IPS-NIHi7 (cell line): ENCODE results near the gene RORC.

Experiments used
- DNase-seq: peaks from one replicate; pipeline ENCODE4 v3.0.0; 2012; ENCODE audit warnings: mixed read lengths; ENCODE audit errors: extremely low spot score

Gene RORC

DNA sequence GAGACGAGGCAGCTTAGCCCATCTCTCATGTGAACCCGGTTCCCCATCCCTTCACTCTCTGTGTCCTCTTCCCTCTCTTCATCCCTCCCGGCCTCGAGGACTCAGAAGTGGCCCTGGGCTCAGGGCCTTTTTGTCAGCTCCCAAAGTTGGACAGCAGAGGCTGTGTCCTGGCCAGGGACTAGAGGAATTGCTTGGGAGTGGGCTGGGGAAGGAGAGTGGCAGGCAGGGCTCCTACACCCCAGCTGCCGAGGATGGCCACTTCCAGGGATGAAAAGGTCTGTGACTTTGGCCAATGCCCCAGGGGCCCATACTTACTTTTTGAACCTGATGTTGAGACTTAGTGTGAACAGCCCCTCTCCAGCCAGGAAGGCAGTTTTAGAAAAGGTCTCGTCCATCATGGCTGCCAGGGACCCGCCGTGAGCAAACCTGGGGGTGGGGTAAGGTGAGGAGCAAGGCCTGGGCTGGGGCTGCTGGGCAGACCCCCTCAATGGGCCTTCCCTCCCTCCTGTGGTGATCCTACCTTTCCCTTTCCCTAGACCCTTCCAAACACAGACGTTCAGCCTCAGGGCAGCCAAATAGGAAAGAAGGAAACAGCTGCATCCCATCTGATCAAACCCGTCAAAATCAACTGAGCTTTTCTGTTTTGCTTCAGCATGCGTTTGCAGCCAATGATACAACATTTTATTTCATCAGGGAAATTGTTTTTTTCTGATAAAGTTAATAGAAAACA, 16.4 kb upstream of the RORC start:
- no peak for DNase-seq

DNA sequence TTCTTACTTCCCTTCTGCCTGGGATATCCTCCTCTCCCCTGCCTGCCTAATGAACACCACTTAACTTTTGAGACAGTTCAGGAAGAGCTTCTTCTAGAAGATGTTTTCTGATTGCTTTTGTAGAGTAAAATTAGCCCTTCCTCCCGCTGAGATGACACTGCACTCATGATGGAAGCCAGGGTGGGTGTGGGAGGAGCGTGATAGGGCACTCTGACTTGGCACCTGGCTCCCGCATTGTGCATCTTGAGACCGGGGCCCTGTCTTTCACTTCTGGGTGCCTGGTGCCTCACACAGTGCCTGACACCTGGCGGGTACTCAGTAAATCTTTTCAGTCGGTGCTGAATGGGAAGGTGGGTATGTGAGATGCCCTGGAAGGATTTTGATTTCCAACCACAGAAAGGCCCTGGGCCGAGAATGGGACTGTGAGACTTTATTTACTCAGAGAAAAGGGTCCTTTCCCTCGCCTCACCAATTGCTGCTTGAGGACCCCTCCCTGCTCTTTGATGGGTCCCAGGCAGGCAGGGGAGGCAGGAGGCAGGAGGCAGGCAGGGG, 15.2 kb upstream of the RORC start:
- DNase-seq = no peak

DNA sequence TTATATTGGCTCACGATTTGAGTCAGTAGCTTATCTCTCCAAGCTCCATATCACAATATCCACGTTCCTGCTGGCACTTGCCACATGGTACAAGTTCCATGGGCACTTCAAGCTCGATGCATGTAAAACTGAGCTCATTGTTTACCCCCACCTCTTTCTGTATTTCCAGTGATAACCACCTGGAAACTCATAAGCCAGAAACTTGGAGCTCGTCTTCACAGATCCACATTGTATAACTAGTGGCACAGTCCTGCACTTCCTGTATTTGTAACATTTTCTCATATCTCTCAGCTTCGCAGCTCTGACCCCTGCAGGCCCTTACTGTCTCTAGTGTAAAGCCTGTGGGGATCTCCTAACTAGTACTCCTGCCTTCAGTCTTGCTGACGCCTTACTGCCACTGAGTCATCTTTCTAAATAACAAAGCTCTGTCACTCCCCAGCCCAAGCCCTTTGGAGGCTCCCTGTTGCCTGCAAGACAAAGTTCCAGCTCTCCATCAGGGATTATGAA, 14.5 kb upstream of the RORC start:
- DNase-seq = peak; percentile 78

DNA sequence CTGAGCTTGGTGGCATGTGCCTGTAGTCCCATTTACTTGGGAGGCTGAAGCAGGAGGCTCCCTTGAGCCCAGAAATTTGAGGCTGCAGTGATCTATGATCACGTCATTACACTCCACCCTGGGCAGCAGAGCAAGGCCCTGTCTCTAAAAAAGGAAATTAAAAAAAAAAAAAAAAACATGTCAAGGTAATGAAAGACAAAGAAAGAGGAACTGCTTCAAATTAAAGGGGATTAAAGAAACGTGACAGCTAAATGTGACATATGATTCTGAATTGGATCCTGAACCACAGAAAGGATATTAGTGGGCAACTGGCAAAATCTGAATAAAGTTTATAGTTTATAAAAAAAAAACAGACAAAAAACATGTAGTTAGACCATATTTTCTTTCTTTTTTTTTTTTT, 11.8 kb upstream of the RORC start:
- DNase-seq = no peak

DNA sequence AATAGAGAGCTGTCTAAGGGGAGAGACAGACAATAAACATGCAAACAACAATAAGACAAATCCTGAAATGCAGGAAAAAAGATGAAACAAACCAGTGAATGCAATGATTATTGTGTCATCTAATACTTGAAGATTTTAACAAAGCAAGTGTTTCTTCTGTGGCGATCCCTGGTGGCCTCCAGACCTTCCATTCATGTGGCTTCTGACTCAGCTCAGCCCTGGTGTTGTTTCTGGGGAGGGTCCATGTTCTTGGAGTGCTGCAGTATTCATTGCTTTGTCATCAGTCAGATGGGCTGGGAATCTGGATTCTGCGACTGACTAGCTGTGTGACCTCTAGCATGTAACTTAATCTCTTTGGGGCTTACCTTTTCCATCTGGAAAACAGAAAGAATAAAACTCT, 9.5 kb upstream of the RORC start:
- no peak for DNase-seq

DNA sequence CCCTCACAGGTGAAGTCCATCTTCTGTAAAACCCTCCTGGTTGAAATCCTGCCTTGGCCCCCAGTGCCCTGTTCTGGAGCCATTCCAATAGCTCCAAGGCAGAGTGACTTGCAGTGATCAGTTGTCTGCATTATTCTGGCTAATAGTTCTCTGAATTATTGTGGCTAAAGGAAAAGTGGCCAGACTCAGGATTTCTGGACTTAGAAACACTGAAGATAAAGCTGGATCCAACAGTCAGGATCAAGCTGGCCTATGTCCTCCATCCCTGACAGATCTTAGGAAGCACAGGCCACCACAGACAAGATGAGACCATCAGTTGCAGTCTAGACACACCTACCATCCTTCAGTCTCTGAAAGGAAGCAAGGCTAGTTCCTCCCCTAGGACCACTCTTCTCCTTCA, 8.8 kb upstream of the RORC start:
- DNase-seq = no peak

GRCh38 chr1:151839457-151840403, 8.1 kb upstream of the RORC start, which contains the start of gene C2CD4D:
C2CD4D (minus strand) TSS chr1:151839820; CDS start chr1:151838989, 831 bp downstream.
- peak; percentile 83 for DNase-seq

GRCh38 chr1:151839082-151839412, 7.4 kb upstream of the RORC start:
- no peak for DNase-seq

DNA sequence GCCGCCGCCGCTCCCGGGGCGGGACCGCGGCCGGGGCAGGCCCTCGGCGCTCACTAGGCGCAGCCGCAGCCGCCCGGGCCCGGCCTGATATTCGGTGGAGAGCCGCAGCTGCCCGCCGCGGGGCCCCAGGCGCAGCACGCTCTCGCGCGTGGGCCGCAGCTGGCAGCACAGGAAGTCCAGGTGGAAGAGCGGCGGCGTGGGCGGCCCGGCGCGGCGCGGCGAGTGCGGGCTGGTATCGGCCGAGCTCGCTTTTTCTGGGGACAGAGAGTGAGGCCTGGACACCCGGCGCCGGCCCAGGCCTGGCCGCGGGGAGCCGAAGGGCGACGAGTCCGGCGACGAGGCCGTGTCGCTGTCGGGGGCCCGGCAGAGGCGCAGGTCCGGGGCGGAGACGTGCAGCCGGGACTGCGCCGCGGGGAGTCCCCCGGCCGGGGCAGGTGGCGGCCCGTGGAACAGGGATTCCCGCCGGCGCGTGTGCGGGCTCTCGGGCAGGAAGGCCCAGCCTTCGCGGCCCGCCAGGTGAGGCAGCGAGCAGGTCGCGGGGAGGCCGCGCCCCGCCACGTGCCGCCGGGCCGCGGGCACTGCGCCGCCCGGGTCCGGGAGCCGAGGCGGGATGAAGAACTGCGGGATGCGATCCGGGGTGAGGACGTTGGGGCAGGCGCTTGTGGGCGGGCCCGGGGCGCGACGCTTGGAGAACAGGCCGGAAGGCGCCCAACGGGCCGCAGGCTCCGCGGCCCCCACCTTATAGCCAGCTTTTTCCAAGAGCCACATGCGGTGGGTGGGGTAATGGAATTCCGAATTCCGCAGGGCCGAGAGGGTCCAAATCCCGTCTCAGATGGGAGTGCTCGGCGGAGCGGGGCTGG, 6.8 kb upstream of the RORC start:
- DNase-seq = peak; percentile 46

- DNase-seq = no peak
These were observed 6.3 kb upstream of the RORC start for GRCh38 chr1:151837884-151838221.

- DNase-seq = no peak
These were observed 5.6 kb upstream of the RORC start for GRCh38 chr1:151837197-151837596.

GRCh38 chr1:151835596-151835995, 4.0 kb upstream of the RORC start:
- DNase-seq = no peak

GRCh38 chr1:151834239-151834638, 2.6 kb upstream of the RORC start:
- no peak for DNase-seq

- DNase-seq = no peak
These were observed 1.7 kb upstream of the RORC start for GRCh38 chr1:151833172-151833900.

GRCh38 chr1:151832318-151832980, 847 bp upstream of the RORC start:
- no peak for DNase-seq

- DNase-seq = no peak
These were observed 378 bp downstream of the RORC start for GRCh38 chr1:151831256-151831591.

- DNase-seq = no peak
These were observed 1.5 kb downstream of the RORC start for GRCh38 chr1:151830055-151830454.

DNA sequence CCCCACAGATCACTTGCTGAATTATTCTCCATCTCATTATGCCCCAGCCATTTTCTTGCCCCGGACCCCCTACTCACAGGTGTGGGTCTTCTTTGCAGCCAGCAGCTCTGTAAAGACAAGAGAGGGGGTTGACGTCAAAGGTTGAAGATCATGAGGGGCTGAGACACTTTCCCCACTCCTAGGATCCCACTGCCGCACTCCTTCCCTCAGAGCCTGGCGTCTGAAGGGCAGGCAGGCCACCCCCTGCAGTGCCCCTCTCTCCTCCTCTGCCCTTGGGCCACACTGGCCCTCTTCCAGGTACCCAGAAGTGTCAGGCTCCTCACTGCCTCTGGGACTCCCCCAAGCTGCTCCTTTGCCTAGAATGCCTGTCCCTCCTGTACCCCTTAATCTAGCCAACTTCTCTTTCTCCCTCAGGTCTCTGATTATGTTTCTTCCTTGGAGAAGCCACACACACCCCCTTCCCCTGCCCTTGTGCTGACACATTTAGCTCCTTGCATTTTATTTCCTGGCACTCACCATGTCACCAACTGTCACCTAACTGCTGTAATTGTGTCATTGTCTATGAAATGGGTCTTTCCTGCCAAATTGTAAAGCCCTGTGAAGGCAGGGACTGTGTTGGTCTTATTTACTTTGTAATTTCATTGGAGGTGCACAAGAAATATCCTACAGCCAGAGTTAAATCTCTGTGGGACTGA, 2.1 kb downstream of the RORC start:
- DNase-seq = no peak

DNA sequence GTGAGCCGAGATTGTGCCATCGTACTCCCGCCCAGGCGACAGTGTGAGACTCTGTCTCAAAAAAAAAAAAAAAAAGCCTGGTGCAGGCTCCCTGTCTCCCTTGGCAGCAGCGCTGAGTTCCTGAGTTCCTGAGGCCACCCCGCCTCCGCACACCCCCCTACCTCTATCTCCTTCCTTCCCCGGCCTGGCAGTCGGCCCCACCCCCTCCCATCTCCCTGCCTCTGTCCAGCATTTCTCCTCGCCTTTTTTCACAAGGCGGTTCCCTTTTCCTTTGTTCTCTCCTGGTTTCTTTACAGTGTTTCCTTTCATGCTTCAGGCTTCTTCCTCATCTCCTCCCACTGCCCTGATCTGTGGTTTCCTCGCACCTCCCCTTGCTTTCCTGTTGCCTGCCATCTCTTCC, 2.7 kb downstream of the RORC start:
- DNase-seq = peak; percentile 92

DNA sequence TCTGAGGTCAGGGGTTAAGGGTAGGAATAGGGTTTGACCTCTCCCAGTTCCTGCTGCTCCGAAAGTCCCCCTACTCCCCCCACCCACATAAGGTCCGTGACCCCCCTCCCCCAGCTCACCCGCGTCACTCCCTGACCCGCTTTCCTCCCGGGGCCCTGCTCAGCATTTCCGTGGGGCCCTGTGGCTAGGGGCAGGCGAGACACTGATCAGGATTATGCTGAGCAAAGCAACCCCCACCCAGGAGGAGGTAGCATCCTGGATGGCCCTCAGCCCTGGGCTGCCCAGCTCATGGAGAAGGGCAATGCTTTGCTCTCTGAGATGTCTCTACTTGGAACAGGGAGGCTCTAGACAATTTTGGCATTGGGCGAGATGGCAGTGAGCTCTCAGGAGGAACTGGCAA, 3.7 kb downstream of the RORC start:
- DNase-seq = no peak
